K562 (cell line): Measurements from ENCODE around the gene OR2W1.

Source experiments
- ARID1B ChIP-seq: fragments of 450-650 bp; IDR thresholded peaks from 2 replicates; pipeline ENCODE4 v1.6.1; 2016; ENCODE audit warnings: antibody characterized with exemption, mild to moderate bottlenecking, inconsistent platforms
- ARID4B ChIP-seq: sonication (generic); formaldehyde crosslinking; IDR thresholded peaks from 2 replicates; pipeline ENCODE4 v1.8.0; 2022; ENCODE audit warnings: mild to moderate bottlenecking, missing genetic modification reagents
- ATF4 ChIP-seq: fragments of 450-650 bp; formaldehyde crosslinking; IDR thresholded peaks from 2 replicates; pipeline ENCODE4 v1.4.0; 2022; ENCODE audit warnings: mild to moderate bottlenecking, moderate library complexity
- EZH2 ChIP-seq: IDR thresholded peaks from 2 replicates; pipeline ENCODE4 v1.6.1; 2012; ENCODE audit warnings: low read depth, mild to moderate bottlenecking, inconsistent platforms, low read length, borderline replicate concordance
- MYC ChIP-seq, 2 experiments: fragments of 250-450 bp in 1 of 2; sonication (Bioruptor Pico) in 1 of 2; IDR thresholded peaks; 2 replicates each; pipeline versions ENCODE4 v1.5.1 to v1.6.1; 2012 to 2021; ENCODE audit warnings: low read depth in 2 of 2, borderline replicate concordance in 1 of 2, improper control_type of control experiment in 1 of 2, low read length in 1 of 2, mild to moderate bottlenecking in 1 of 2, moderate library complexity in 1 of 2
- NFIC ChIP-seq: fragments of 450-650 bp; IDR thresholded peaks from 2 replicates; pipeline ENCODE4 v1.6.1; 2017; ENCODE audit warnings: mild to moderate bottlenecking, inconsistent platforms
- RBM34 ChIP-seq: fragments of 200-400 bp; formaldehyde crosslinking; IDR thresholded peaks from 2 replicates; pipeline ENCODE4 v1.6.1; 2018; ENCODE audit warnings: low read length, borderline replicate concordance; ENCODE audit not compliant: insufficient read depth
- SPI1 ChIP-seq: IDR thresholded peaks from 2 replicates; pipeline ENCODE4 v1.6.1; 2011; ENCODE audit warnings: low read depth, low read length, control low read depth, borderline replicate concordance
- TAL1 ChIP-seq: fragments of 450-650 bp; IDR thresholded peaks from 2 replicates; pipeline ENCODE4 v1.6.1; 2016; ENCODE audit warnings: mild to moderate bottlenecking
- TRIM28 ChIP-seq: fragments of 450-650 bp; IDR thresholded peaks from 2 replicates; pipeline ENCODE4 v1.6.1; 2017
- TF ChIP-seq, protein P1 (sequence below), 3 experiments: IDR thresholded peaks in 2 of 3; conservative IDR thresholded peaks in 1 of 3; 2 replicates each; pipeline ENCODE4 v1.5.1; 2011 to 2012; ENCODE audit warnings: low read length in 3 of 3, mild to moderate bottlenecking in 3 of 3, control low read depth in 2 of 3, improper control_type of control experiment in 1 of 3, inconsistent platforms in 1 of 3, low read depth in 1 of 3, mixed read lengths in 1 of 3, moderate library complexity in 1 of 3; ENCODE audit not compliant: insufficient read depth in 2 of 3

GRCh38 chr6:29005183-29005885, 39.6 kb downstream of the OR2W1 start, which contains the start of gene ZNF311:
- no peak for TF ChIP-seq ARID4B (CRISPR knock-in tag)
- TF ChIP-seq ATF4 = no peak
- TF ChIP-seq TAL1 = no peak
- TF ChIP-seq NFIC = peak; percentile 42
- TF ChIP-seq MYC (IDR thresholded peaks at IDR 0.05; ENCODE audit: low read depth, low read length) = no peak
- no peak for TF ChIP-seq MYC (CRISPR knock-in tag; IDR thresholded peaks at IDR 0.05; ENCODE audit: borderline replicate concordance, low read depth)
- TF ChIP-seq, protein P1, sequence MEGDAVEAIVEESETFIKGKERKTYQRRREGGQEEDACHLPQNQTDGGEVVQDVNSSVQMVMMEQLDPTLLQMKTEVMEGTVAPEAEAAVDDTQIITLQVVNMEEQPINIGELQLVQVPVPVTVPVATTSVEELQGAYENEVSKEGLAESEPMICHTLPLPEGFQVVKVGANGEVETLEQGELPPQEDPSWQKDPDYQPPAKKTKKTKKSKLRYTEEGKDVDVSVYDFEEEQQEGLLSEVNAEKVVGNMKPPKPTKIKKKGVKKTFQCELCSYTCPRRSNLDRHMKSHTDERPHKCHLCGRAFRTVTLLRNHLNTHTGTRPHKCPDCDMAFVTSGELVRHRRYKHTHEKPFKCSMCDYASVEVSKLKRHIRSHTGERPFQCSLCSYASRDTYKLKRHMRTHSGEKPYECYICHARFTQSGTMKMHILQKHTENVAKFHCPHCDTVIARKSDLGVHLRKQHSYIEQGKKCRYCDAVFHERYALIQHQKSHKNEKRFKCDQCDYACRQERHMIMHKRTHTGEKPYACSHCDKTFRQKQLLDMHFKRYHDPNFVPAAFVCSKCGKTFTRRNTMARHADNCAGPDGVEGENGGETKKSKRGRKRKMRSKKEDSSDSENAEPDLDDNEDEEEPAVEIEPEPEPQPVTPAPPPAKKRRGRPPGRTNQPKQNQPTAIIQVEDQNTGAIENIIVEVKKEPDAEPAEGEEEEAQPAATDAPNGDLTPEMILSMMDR (IDR thresholded peaks at IDR 0.05 in 2 of 3, conservative IDR thresholded peaks at IDR 0.05 in 1 of 3; ENCODE audit: insufficient read depth in 2 of 3, low read depth in 1 of 3, low read length in 3 of 3) = no peak
- peak; percentile 81 for TF ChIP-seq TRIM28
- TF ChIP-seq ARID1B = peak; percentile 55
- no peak for TF ChIP-seq EZH2
- TF ChIP-seq RBM34 = no peak
- peak; percentile 77 for TF ChIP-seq SPI1
